Measurements from ENCODE around the gene ARSB. TPM values are rescaled to one million over a fixed set of nuclear protein-coding genes. Genes with fewer than 3 reads are reported as not detected.
A peak's percentile ranks its signal among the peaks of the same experiment; 100 is the strongest.
"Not testable (repeated sequence)": the region's sequence is repeated elsewhere in the genome, so short reads cannot be mapped to it uniquely, and the experiment has no call there.

ARSB gene
- polyA plus RNA-seq, 6 donors from 2014 or later: 4.1 to 6.8 (median 5.4) TPM

DNA sequence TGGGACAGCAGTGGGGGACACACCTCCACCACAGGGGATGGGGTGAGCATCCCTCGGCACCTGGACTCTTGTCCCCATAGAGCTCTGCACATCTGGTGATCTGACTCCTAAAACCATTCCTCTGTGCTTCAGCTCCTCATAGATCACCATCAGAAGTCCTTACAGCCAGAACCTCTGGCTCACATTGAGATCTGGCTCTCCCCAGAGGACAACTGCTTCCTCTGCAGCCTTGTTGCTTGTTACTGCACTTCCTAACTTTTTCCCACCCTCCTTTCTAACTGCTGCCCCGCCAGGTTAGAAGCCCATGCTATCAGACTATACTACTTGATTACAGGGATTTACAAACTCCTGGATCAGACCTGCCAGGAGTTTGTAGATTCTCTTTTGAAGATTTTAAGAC is 64.5 kb downstream of the ARSB start:
- H3K27ac Mint-ChIP-seq: peak overlapping the region in 1 of 6 donors; percentile 44
- no peak for ATAC-seq (ENCODE audit: low read depth in 2 of 2)

DNA sequence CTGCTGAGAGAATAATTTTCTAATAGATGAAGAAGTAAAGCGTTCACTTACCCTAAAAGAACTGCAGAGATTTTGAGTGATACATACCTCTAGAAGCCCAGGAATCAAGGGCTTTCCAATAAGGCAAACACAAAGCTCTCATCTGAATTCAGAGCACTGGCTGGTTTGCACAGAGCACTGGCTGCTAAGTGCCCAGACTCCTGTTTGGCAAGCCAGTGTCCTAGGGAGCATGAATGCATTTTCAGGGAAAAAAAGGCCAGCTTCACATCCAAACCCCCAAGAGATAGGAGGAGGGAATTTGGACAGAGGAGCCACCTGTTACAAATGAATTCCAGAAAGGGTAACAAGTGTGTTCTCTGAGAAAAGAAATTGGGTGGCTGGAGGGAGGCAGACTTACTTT is 65.3 kb downstream of the ARSB start:
- Mint-ChIP-seq H3K9me3 (no peaks in the 10 kb centered on the region), H3K36me3 (peaks cover 0 to 8% of the 10 kb centered on the region in 2 donors), H3K27ac (no peak overlapping the region), H3K4me3 (peak overlapping the region in 1 of 8 donors; percentile 42), H3K4me1 (peaks cover 0 to 5% (median 0%) of the 10 kb centered on the region in 3 donors), H3K27me3 (no peaks in the 10 kb centered on the region)
- ATAC-seq (ENCODE audit: low read depth in 2 of 2) (no peak), DNase-seq (no peak)

More for the DNA sequence above, 64.5 kb downstream of the ARSB start:
- H3K36me3 Mint-ChIP-seq: peaks cover 0 to 1% of the 10 kb centered on the region in 2 donors
- no peak for DNase-seq
- H3K27me3 Mint-ChIP-seq: no peaks in the 10 kb centered on the region
- H3K4me1 Mint-ChIP-seq: peaks cover 0 to 5% (median 0%) of the 10 kb centered on the region in 3 donors
- H3K4me3 Mint-ChIP-seq: no peak overlapping the region
- H3K9me3 Mint-ChIP-seq: no peaks in the 10 kb centered on the region

DNA sequence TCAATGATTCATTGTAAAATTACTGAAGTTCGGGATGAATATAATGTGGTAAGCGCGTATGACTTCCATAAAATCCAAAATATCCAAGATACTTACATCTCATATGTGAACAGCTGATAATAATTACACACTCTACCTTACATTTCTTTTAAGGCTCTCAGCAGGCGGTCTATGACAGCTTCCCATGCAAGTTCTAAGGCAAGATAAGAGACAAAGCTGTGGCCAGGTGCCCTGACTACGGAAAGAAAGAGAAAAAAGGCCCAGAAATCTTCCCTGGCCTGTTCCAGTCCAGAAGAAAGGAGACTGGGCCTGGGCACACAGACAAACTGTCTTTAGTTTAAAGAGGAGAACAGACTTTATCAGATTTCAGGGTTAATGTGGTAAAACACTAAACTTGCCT is 69.1 kb downstream of the ARSB start:
- H3K36me3 Mint-ChIP-seq: peaks cover under 1 to 8% of the 10 kb centered on the region in 2 donors
- no peak for DNase-seq
- no peak for ATAC-seq (ENCODE audit: low read depth in 2 of 2)
- H3K4me3 Mint-ChIP-seq: no peak overlapping the region
- peaks cover 0 to 8% (median 3%) of the 10 kb centered on the region in 3 donors for H3K4me1 Mint-ChIP-seq
- no peaks in the 10 kb centered on the region for H3K9me3 Mint-ChIP-seq
- no peaks in the 10 kb centered on the region for H3K27me3 Mint-ChIP-seq
- peak overlapping the region in 2 of 6 donors; percentile 20 to 49 for H3K27ac Mint-ChIP-seq

DNA sequence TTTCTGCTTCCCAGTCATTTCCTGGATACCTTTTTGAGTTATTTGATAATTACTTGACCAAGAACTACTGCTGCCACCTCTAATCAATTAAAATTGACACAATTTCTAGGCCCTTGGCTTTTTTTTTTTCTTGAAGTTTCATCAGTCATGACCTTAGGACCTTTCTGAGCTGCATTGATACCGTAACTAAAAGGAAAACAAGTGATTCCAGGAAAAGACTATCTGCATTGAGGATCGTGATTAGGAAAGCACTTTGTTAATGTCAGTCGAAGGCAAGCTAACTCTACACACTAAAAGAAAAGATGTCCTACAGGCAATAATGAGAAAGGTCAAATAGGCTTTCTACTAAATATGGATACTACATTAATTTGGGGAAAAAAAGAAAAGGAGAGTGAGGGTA is 69.9 kb downstream of the ARSB start:
- Mint-ChIP-seq H3K27me3 (no peaks in the 10 kb centered on the region), H3K4me1 (peaks cover 2 to 4% (median 3%) of the 10 kb centered on the region in 3 donors), H3K4me3 (no peak overlapping the region), H3K27ac (peak overlapping the region in 1 of 6 donors; percentile 35), H3K36me3 (peaks cover 5 to 8% of the 10 kb centered on the region in 2 donors), H3K9me3 (no peaks in the 10 kb centered on the region)
- ATAC-seq (ENCODE audit: low read depth in 2 of 2): no peak
- DNase-seq: no peak

DNA sequence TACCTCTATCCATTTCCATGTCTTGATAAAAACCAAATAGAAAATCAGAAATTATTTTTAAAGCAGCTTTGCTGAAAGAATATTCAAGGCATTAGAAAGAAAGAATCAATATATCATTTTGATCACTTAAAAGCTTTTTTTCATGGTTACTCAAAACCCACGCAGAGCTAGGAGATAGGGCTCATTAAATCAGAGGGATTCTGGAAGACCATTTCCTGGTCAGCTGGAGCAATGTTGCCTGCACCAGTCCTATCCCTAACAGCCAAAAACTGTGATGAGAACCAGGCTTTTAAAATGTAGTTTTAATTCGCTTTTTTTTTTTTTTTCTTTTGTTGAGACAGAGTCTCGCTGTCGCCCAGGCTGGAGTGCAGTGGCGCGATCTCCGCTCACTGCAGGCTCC is 72.3 kb downstream of the ARSB start:
- DNase-seq: no peak
- no peaks in the 10 kb centered on the region for H3K9me3 Mint-ChIP-seq
- no peaks in the 10 kb centered on the region for H3K27me3 Mint-ChIP-seq
- no peak for ATAC-seq (ENCODE audit: low read depth in 2 of 2)
- no peak overlapping the region for H3K4me3 Mint-ChIP-seq
- peaks cover 13 to 28% (median 24%) of the 10 kb centered on the region in 3 donors for H3K4me1 Mint-ChIP-seq
- no peak overlapping the region for H3K27ac Mint-ChIP-seq
- peaks cover 8 to 9% of the 10 kb centered on the region in 2 donors for H3K36me3 Mint-ChIP-seq

DNA sequence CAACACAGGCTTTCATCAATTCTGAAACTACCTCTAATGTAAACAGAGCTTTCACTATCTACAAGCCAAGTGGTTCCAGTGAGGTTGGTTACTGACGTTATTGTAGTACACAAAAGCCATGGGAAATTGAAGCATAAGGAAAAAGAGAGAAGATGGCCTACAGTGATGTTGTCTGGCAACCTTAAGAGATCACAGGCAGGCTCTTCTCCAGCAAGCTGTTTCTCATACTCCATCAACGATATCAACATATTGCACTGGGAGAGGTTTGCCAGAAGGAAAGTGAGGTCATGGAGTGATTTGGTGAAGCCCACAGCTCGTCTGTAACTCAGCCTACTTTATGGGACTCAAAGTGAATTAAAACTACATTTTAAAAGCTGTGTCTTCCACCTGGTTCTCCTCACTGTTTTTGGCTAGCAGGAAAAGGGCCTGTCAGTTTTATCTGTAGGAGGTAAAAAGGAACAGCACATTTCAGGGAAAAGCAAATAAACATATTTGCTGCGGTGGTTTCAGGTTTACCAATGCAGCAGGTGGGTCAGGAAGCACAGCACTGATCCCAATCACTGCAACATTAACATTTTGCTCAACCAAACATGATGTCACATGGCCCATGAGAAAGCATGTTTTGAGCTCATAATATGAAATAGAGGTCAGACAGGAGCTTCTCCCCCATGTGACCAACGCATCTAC is 72.9 kb downstream of the ARSB start:
- Mint-ChIP-seq H3K27me3 (no peaks in the 10 kb centered on the region), H3K9me3 (no peaks in the 10 kb centered on the region), H3K36me3 (peaks cover 8 to 9% of the 10 kb centered on the region in 2 donors), H3K4me3 (no peak overlapping the region), H3K27ac (no peak overlapping the region), H3K4me1 (peaks cover 16 to 34% (median 29%) of the 10 kb centered on the region in 3 donors)
- DNase-seq (no peak), ATAC-seq (ENCODE audit: low read depth in 2 of 2) (no peak)

DNA sequence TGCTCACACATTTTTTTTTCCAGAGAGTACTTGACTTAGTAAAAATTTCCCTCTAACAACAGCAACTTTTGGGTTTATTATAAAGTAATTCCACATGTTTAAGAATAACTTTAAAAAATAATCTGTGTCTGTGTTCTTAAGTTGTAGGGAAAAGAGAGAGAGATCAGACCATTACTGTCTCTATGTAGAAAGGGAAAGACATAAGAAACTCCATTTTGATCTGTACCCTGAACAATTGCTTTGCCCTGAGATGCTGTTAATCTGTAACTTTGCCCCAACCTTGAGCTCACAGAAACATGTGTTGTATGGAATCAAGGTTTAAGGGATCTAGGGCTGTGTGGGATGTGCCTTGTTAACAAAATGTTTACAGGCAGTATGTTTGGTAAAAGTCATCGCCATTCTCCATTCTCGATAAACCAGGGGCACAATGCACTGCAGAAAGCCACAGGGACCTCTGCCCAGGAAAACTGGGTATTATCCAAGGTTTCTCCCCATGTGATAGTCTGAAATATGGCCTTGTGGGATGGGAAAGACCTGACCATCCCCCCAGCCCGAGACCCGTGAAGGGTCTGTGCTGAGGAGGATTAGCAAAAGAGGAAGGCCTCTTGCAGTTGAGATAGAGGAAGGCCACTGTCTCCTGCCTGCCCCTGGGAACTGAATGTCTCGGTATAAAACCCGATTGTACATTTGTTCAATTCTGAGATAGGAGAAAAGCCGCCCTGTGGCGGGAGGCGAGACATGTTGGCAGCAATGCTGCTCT is 75.7 kb downstream of the ARSB start:
- H3K27me3 Mint-ChIP-seq; H3K4me3 Mint-ChIP-seq; DNase-seq; H3K36me3 Mint-ChIP-seq; ATAC-seq (ENCODE audit: low read depth in 2 of 2); H3K9me3 Mint-ChIP-seq: not testable (repeated sequence)
- peak overlapping the region in 1 of 6 donors; percentile 10 for H3K27ac Mint-ChIP-seq
- H3K4me1 Mint-ChIP-seq: peaks cover 37 to 60% (median 50%) of the 10 kb centered on the region in 3 donors

DNA sequence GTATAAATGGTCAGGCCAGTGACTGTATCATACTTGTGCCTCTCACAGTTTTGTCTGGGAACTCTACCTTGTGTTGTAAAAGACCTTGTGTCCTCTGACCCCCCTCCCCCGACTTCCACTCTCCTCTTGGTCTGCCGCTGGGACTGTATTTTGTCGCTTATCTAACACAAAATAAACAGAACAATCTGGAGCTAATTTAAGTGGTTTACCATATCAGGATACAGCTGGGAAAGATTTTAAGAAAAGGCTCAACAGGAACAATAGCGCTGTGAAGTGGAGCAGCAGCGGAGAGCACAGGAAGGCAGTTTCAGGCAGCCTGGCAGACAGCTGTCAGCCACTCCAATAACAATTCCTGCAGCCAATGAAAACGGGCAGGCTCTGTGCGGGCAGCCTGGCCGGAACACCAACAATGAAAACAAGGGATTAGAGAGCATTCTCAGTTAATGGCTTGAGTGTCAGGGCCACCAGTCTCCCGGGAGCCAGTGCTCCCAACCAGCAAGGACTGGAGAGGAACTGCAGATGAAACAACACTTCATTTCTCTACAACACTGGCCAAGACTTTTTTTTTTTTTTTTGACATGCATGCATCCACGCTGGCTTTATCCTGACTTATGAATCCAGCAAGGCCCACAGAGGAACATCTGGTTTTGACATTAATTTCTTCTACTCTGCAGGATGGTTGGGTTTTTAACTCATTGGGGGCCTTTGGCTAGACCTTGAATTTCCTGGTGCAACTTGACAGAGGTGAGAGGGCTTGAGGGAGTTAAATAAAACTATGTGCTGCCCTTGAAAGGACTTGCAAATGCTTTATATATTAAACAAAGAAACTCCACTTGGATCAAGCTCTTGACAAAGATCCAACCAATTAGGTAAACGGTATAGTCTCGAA is 76.7 kb downstream of the ARSB start:
- H3K36me3 Mint-ChIP-seq: peaks cover 7 to 9% of the 10 kb centered on the region in 2 donors
- H3K9me3 Mint-ChIP-seq: no peaks in the 10 kb centered on the region
- ATAC-seq (ENCODE audit: low read depth in 2 of 2) (no peak), DNase-seq (no peak)
- no peaks in the 10 kb centered on the region for H3K27me3 Mint-ChIP-seq
- H3K27ac Mint-ChIP-seq: peak overlapping the region in 5 of 6 donors; percentile 24 to 78 (median 54)
- peaks cover 37 to 60% (median 50%) of the 10 kb centered on the region in 3 donors for H3K4me1 Mint-ChIP-seq
- peak overlapping the region; percentile 16 to 85 (median 66) for H3K4me3 Mint-ChIP-seq

DNA sequence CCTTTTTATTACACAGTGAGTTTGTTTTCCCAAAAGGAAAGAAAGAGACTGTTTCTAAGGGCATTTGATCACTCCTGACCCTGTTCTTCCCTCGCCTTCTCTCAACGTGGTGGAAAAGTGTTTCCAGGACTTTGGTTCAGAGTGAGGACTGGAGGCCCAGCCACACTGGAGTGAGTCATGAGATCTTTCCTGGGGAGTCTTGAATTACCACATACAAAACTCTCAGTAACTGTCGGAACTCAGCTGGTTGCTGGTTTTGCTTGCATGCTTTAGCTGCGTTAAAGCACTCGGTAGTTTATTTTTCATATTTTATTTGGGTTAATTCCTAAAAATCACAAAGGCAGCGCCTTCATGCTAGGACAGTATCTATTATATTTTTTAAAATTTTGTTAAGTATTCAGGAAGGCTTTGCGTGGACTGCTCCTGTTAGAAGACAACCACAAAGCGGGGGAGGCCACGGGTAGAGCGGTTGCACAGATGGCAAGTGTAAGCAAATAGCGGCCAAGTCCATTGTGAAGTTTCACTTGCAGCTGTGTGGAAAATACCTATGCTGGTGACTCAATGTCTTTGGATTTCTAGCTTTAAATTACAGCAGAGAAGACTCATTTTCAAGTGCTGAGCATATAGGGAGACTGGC is 77.7 kb downstream of the ARSB start:
- ATAC-seq (ENCODE audit: low read depth in 2 of 2): peak; percentile 35 to 68
- Mint-ChIP-seq H3K36me3 (peaks cover 7 to 9% of the 10 kb centered on the region in 2 donors), H3K9me3 (no peaks in the 10 kb centered on the region), H3K4me3 (peak overlapping the region; percentile 13 to 85 (median 64)), H3K4me1 (peaks cover 37 to 60% (median 50%) of the 10 kb centered on the region in 3 donors), H3K27ac (peak overlapping the region in 4 of 6 donors; percentile 24 to 74 (median 41)), H3K27me3 (no peaks in the 10 kb centered on the region)
- DNase-seq: peak; percentile 12

DNA sequence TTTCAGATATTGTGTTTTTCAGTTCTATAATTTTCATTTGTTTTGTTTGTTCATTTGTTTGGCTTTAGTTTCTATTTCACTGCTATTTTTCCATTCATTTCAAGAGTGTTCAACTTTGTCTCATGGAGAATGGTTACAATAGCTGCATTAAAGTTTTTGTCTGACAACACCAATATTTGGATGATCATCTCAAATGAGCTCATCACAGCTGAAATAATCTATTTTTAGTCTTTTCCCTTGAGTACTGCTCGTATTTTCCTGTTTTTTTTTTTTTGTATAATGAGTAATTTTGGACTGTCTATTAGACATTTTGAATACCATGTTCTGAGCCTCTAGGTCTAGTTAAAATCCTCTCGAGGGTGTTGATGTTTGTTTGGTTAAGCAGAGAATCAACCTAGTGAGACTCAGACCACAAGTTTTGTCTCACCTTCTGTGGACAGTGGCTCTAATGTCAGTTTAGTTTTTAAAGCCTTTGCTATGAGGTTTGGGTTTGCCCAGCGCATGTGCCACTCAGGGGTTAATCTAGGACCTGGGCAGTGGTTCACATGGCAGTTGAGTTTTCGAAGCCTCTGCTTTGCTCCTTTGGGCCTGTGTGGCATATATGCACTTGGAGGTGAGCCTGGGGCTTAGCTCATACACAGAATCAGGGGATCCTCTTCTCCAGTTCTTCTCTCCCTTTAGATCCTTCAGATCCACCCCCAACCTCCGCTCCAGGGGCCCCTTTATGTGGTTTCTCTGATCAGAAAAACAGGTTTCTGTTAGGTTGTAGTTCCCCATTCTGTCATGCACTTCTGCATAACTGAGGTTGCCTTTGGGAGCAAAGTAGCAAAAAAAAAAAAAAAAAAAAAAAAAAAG is 79.8 kb downstream of the ARSB start:
- ATAC-seq (ENCODE audit: low read depth in 2 of 2) (peak; percentile 65 to 69), DNase-seq (peak; percentile 24)
- Mint-ChIP-seq H3K27ac (peak overlapping the region in 4 of 6 donors; percentile 19 to 71 (median 38)), H3K27me3 (no peaks in the 10 kb centered on the region), H3K36me3 (peaks cover 5 to 19% of the 10 kb centered on the region in 2 donors), H3K4me3 (peak overlapping the region in 7 of 8 donors; percentile 15 to 86 (median 72)), H3K9me3 (peaks cover 0 to 5% (median 3%) of the 10 kb centered on the region in 7 donors), H3K4me1 (peaks cover 34 to 57% (median 49%) of the 10 kb centered on the region in 3 donors)

DNA sequence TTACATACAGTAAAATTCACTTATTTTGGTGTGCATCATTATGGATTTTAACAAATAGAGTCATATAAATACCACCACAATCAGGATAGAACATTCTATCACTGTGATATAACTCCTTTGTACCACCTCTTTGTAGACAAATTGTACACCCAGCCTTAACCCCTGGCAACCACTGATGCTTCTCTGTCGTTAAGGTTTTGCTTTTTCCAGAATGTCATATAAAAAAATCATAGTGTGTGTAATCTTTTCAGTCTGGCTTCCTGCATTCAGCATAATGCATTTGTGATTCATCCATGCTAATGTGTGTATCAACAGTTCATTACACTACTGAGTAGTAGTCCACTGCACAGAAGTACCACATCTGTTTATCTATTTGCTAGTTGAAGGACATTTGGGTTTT is 81.2 kb downstream of the ARSB start:
- peaks cover 9 to 28% of the 10 kb centered on the region in 2 donors for H3K36me3 Mint-ChIP-seq
- H3K27me3 Mint-ChIP-seq: no peaks in the 10 kb centered on the region
- peaks cover 34 to 43% (median 37%) of the 10 kb centered on the region in 3 donors for H3K4me1 Mint-ChIP-seq
- DNase-seq: no peak
- H3K4me3 Mint-ChIP-seq: no peak overlapping the region
- peak overlapping the region in 1 of 6 donors; percentile 30 for H3K27ac Mint-ChIP-seq
- H3K9me3 Mint-ChIP-seq: peaks cover 9 to 17% (median 13%) of the 10 kb centered on the region in 7 donors
- ATAC-seq (ENCODE audit: low read depth in 2 of 2): no peak

DNA sequence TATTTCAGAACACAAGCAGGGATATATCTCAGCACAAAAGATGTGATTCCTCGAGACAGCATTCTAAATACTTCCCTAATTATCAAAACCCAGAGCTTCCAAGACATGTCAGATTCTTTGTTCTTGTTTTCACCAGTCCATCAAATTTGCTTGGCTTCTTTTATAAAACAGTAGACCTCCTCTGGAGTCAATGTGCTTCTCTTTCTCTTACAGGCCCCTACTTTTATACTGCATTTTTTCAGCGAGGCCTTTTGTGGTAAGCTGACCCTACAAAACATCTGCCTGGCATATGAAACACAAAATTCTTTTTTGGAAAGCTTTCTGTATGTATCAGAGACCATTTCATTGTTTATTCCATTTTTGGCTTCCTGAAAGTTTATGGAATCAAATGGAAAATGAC is 81.8 kb downstream of the ARSB start:
- peaks cover 9 to 22% (median 15%) of the 10 kb centered on the region in 7 donors for H3K9me3 Mint-ChIP-seq
- DNase-seq (no peak), ATAC-seq (ENCODE audit: low read depth in 2 of 2) (no peak)
- peaks cover 30 to 38% (median 32%) of the 10 kb centered on the region in 3 donors for H3K4me1 Mint-ChIP-seq
- H3K4me3 Mint-ChIP-seq: no peak overlapping the region
- no peak overlapping the region for H3K27ac Mint-ChIP-seq
- H3K36me3 Mint-ChIP-seq: peaks cover 11 to 29% of the 10 kb centered on the region in 2 donors
- H3K27me3 Mint-ChIP-seq: no peaks in the 10 kb centered on the region

Measured in naive B cell (primary cell).